Measurements from ENCODE around the gene HDAC1.

Gene HDAC1

GRCh38 chr1:32291708-32292538 is at the start of gene HDAC1:
TSS of gene HDAC1 (plus strand) at chr1:32292083. CDS start at chr1:32292170, 87 bp downstream.
- TF ChIP-seq CTCF (IDR thresholded peaks at IDR 0.05; ENCODE audit: insufficient read depth, low read depth, low read length, missing control alignments) = no peak
- DNase-seq (ENCODE audit: low read depth) = peak; percentile 94
- H3K4me3 ChIP-seq (ENCODE audit: low read length) = peak within 1 kb of the TSS; percentile 92

GRCh38 chr1:32242341-32242851 is 49.5 kb upstream of the HDAC1 start:
- no peak for DNase-seq (ENCODE audit: low read depth)
- no peak overlapping the region for H3K4me3 ChIP-seq (ENCODE audit: low read length)
- TF ChIP-seq CTCF (IDR thresholded peaks at IDR 0.05; ENCODE audit: insufficient read depth, low read depth, low read length, missing control alignments) = no peak

- H3K4me3 ChIP-seq (ENCODE audit: low read length) = no peak within 1 kb of the TSS
- TF ChIP-seq CTCF (IDR thresholded peaks at IDR 0.05; ENCODE audit: insufficient read depth, low read depth, low read length, missing control alignments) = no peak
These were observed 45.0 kb upstream of the HDAC1 start, which contains the start of gene FAM167B for GRCh38 chr1:32246888-32247273. TSS of gene FAM167B (plus strand) at chr1:32247222. CDS start at chr1:32247422, 200 bp downstream.

GRCh38 chr1:32247452-32247851 is 44.4 kb upstream of the HDAC1 start:
- TF ChIP-seq CTCF (IDR thresholded peaks at IDR 0.05; ENCODE audit: insufficient read depth, low read depth, low read length, missing control alignments) = no peak
- no peak overlapping the region for H3K4me3 ChIP-seq (ENCODE audit: low read length)
- no peak for DNase-seq (ENCODE audit: low read depth)

More at GRCh38 chr1:32246888-32247273, 45.0 kb upstream of the HDAC1 start, which contains the start of gene FAM167B:
- peak; percentile 23 for DNase-seq (ENCODE audit: low read depth)

- no peak overlapping the region for H3K4me3 ChIP-seq (ENCODE audit: low read length)
- TF ChIP-seq CTCF (IDR thresholded peaks at IDR 0.05; ENCODE audit: insufficient read depth, low read depth, low read length, missing control alignments) = peak; percentile 68
- DNase-seq (ENCODE audit: low read depth) = peak; percentile 79
These were observed 43.6 kb upstream of the HDAC1 start for GRCh38 chr1:32247983-32248889.

GRCh38 chr1:32249831-32250525 is 41.9 kb upstream of the HDAC1 start:
- DNase-seq (ENCODE audit: low read depth) = peak; percentile 68
- H3K4me3 ChIP-seq (ENCODE audit: low read length) = no peak overlapping the region
- no peak for TF ChIP-seq CTCF (IDR thresholded peaks at IDR 0.05; ENCODE audit: insufficient read depth, low read depth, low read length, missing control alignments)

All from epithelial cell of esophagus (primary cell).